Sigmoid colon (tissue), 4 donors: ENCODE data around the gene EIF2S1.

Experiments
- CTCF ChIP-seq, 4 experiments: fragments of 450-650 bp in 3 of 4; fragments of 200-600 bp in 1 of 4; IDR thresholded peaks; one replicate each; pipeline ENCODE4 v1.5.1; 2016 to 2019; ENCODE audit warnings: antibody characterized with exemption in 4 of 4, mild to moderate bottlenecking in 3 of 4, moderate library complexity in 2 of 4
- EP300 ChIP-seq, 4 donors: sonication (generic); formaldehyde crosslinking; IDR thresholded peaks; one replicate each; pipeline ENCODE4 v1.6.1; 2017; ENCODE audit warnings: antibody characterized with exemption in 4 of 4
- POLR2A ChIP-seq, 2 donors: fragments of 450-650 bp; IDR thresholded peaks; one replicate each; pipeline ENCODE4 v1.6.1; 2016; ENCODE audit warnings: antibody characterized with exemption in 2 of 2, mild to moderate bottlenecking in 2 of 2, moderate library complexity in 2 of 2
- POLR2AphosphoS5 ChIP-seq, 4 donors: sonication (generic); formaldehyde crosslinking; IDR thresholded peaks; one replicate each; pipeline ENCODE4 v1.6.1; 2017; ENCODE audit warnings: antibody characterized with exemption in 4 of 4

- TF ChIP-seq POLR2A (IDR thresholded peaks at IDR 0.05) (no peak), CTCF (IDR thresholded peaks at IDR 0.05) (no peak), POLR2AphosphoS5 (IDR thresholded peaks at IDR 0.05) (no peak), EP300 (IDR thresholded peaks at IDR 0.05) (no peak)
Observed at GRCh38 chr14:67389811-67390534, 29.8 kb downstream of the EIF2S1 start.
